WTC11 (cell line): ENCODE measurements around the gene UGT1A8. TPM values are rescaled to one million over a fixed set of nuclear protein-coding genes. Genes with fewer than 3 reads are reported as not detected.

Source experiments
- ATAC-seq: fragments of 200-7000 bp; cut with Tn5 transposase; 2 replicates; pipeline ENCODE4 v1.10.0; 2021; ENCODE audit warnings: mild to moderate bottlenecking, moderate library complexity
- CTCF ChIA-PET: fragments of 300-600 bp; sonication (Branson Sonifier 250); formaldehyde crosslinking; loops from one replicate; lab custom pipeline; 2021; ENCODE audit warnings: antibody characterized with exemption; lab: Charles Lee
- POLR2A ChIA-PET: fragments of 350-600 bp; sonication (Branson Sonifier 250); formaldehyde crosslinking; loops from one replicate; lab custom pipeline; 2021; ENCODE audit warnings: antibody characterized with exemption; lab: Charles Lee
- DNase-seq: peaks from one replicate; pipeline ENCODE4 v3.0.0; 2021; ENCODE audit warnings: low spot score
- H3K27ac Mint-ChIP-seq: 2 replicates; pipeline ENCODE4 v1.8.0; 2021; ENCODE audit warnings: mixed read lengths
- H3K27me3 Mint-ChIP-seq: 2 replicates; pipeline ENCODE4 v1.8.0; 2021; ENCODE audit warnings: low read depth, mild to moderate bottlenecking, moderate library complexity, mixed read lengths
- H3K36me3 Mint-ChIP-seq: 2 replicates; pipeline ENCODE4 v1.8.0; 2021; ENCODE audit warnings: mixed read lengths
- H3K4me1 Mint-ChIP-seq: 2 replicates; pipeline ENCODE4 v1.8.0; 2022; ENCODE audit warnings: mixed read lengths
- H3K4me3 Mint-ChIP-seq: 2 replicates; pipeline ENCODE4 v1.8.0; 2021; ENCODE audit warnings: mild to moderate bottlenecking, moderate library complexity, mixed read lengths
- H3K9me3 Mint-ChIP-seq: 2 replicates; pipeline ENCODE4 v1.8.0; 2021; ENCODE audit warnings: mixed read lengths
- ATF3 ChIP-seq: sonication (generic); formaldehyde crosslinking; conservative IDR thresholded peaks from 2 replicates; pipeline ENCODE4 v1.8.1; 2022; ENCODE audit warnings: mild to moderate bottlenecking, missing genetic modification reagents
- CBFB ChIP-seq: sonication (generic); formaldehyde crosslinking; IDR thresholded peaks from 2 replicates; pipeline ENCODE4 v1.8.1; 2022; ENCODE audit warnings: mild to moderate bottlenecking, low read depth, missing genetic modification reagents
- GABPB1 ChIP-seq: sonication (generic); formaldehyde crosslinking; IDR thresholded peaks from 2 replicates; pipeline ENCODE4 v1.8.1; 2023; ENCODE audit warnings: mild to moderate bottlenecking, missing genetic modification reagents
- GRHL2 ChIP-seq: fragments of 250-450 bp; sonication (Bioruptor Pico); IDR thresholded peaks from 2 replicates; pipeline ENCODE4 v1.8.0; 2022; ENCODE audit warnings: mild to moderate bottlenecking, moderate library complexity; ENCODE audit not compliant: insufficient replicate concordance, severe bottlenecking
- GTF2I ChIP-seq: fragments of 250-450 bp; sonication (Bioruptor Pico); conservative IDR thresholded peaks from 2 replicates; pipeline ENCODE4 v1.4.0; 2021; ENCODE audit warnings: mild to moderate bottlenecking
- IRF1 ChIP-seq: sonication (generic); formaldehyde crosslinking; IDR thresholded peaks from 2 replicates; pipeline ENCODE4 v1.8.0; 2023; ENCODE audit warnings: missing genetic modification reagents
- MXD4 ChIP-seq: fragments of 250-450 bp; sonication (Bioruptor Pico); IDR thresholded peaks from 2 replicates; pipeline ENCODE4 v1.8.0; 2021; ENCODE audit warnings: mild to moderate bottlenecking, moderate library complexity, borderline replicate concordance
- NFE2L1 ChIP-seq: sonication (generic); formaldehyde crosslinking; IDR thresholded peaks from 2 replicates; pipeline ENCODE4 v1.8.1; 2023; ENCODE audit warnings: missing genetic modification reagents
- PRDM15 ChIP-seq: sonication (generic); formaldehyde crosslinking; IDR thresholded peaks from 2 replicates; pipeline ENCODE4 v1.8.0; 2022; ENCODE audit warnings: missing genetic modification reagents
- STAT6 ChIP-seq: sonication (generic); formaldehyde crosslinking; conservative IDR thresholded peaks from 2 replicates; pipeline ENCODE4 v1.8.1; 2023; ENCODE audit warnings: mild to moderate bottlenecking, low read depth, missing genetic modification reagents, moderate library complexity
- ZNF281 ChIP-seq: sonication (generic); formaldehyde crosslinking; IDR thresholded peaks from 2 replicates; pipeline ENCODE4 v1.8.0; 2023; ENCODE audit warnings: mild to moderate bottlenecking, missing genetic modification reagents
- ZNF423 ChIP-seq: fragments of 250-450 bp; sonication (Bioruptor Pico); IDR thresholded peaks from 2 replicates; pipeline ENCODE4 v2.1.2; 2022; ENCODE audit warnings: mild to moderate bottlenecking, moderate library complexity
- ZNF532 ChIP-seq: fragments of 250-450 bp; sonication (Bioruptor Pico); IDR thresholded peaks from 2 replicates; pipeline ENCODE4 v1.9.0; 2021; ENCODE audit warnings: mild to moderate bottlenecking, borderline replicate concordance
- ZNF671 ChIP-seq: fragments of 250-450 bp; sonication (Bioruptor Pico); IDR thresholded peaks from 2 replicates; pipeline ENCODE4 v1.8.0; 2021; ENCODE audit warnings: mild to moderate bottlenecking
- total RNA-seq: library from RNA; stranded (reverse); gene quantifications from 3 replicates; pipeline ENCODE4 v1.2.3, GENCODE V29; 2021

The UGT1A8 gene
- total RNA-seq, 1 experiment from 2014 or later: 0.13 TPM

GRCh38 chr2:233740870-233741269 lies 123.4 kb downstream of the UGT1A8 start:
- ChIA-PET CTCF (no interaction called here), POLR2A (no interaction called here)
- TF ChIP-seq ZNF671 (CRISPR knock-in tag) (no peak), GRHL2 (CRISPR knock-in tag) (no peak), GTF2I (no peak), NFE2L1 (CRISPR knock-in tag) (no peak), CBFB (CRISPR knock-in tag) (no peak), ZNF281 (CRISPR knock-in tag) (no peak)
- Mint-ChIP-seq H3K27ac (no peak overlapping the region), H3K27me3 (peaks cover 5% of the 10 kb centered on the region; the same call in 1 of the 2 replicates), H3K4me1 (no peaks in the 10 kb centered on the region), H3K4me3 (no peak overlapping the region), H3K9me3 (peaks cover 43% of the 10 kb centered on the region), H3K36me3 (peaks cover 11% of the 10 kb centered on the region)
- DNase-seq (no peak), ATAC-seq (no peak)

GRCh38 chr2:233743464-233744259 lies 126.2 kb downstream of the UGT1A8 start:
- Mint-ChIP-seq H3K4me3 (no peak overlapping the region), H3K27ac (no peak overlapping the region), H3K27me3 (peaks cover 3% of the 10 kb centered on the region; the same call in 1 of the 2 replicates), H3K36me3 (no peaks in the 10 kb centered on the region), H3K9me3 (peaks cover 45% of the 10 kb centered on the region), H3K4me1 (no peaks in the 10 kb centered on the region)
- ATAC-seq (no peak; the same call in 1 of the 2 replicates), DNase-seq (no peak)
- ChIA-PET POLR2A (no interaction called here), CTCF (no interaction called here)
- TF ChIP-seq ZNF532 (CRISPR knock-in tag) (no peak), GABPB1 (CRISPR knock-in tag) (no peak), MXD4 (CRISPR knock-in tag) (no peak), ATF3 (CRISPR knock-in tag) (no peak), STAT6 (CRISPR knock-in tag) (no peak), ZNF423 (CRISPR knock-in tag) (no peak), IRF1 (CRISPR knock-in tag) (no peak), PRDM15 (CRISPR knock-in tag) (no peak)
